OCI-LY1 (cell line): ENCODE data around the gene KLHDC7A.
"Not testable (repeated sequence)": the region's sequence is repeated elsewhere in the genome, so short reads cannot be mapped to it uniquely, and the experiment has no call there.

Experiments
- H2AFZ ChIP-seq: fragments of 200-600 bp; sonication (generic), shearing (Covaris generic); 2 replicates; pipeline ENCODE4 v1.6.0; 2014; ENCODE audit warnings: antibody characterized with exemption, mild to moderate bottlenecking, low read length
- H3F3A ChIP-seq: fragments of 200-600 bp; sonication (generic), shearing (Covaris generic); 2 replicates; pipeline ENCODE4 v1.6.0; 2014; ENCODE audit warnings: mild to moderate bottlenecking, antibody characterized with exemption, low read length, moderate library complexity; ENCODE audit not compliant: insufficient read depth
- H3K27ac ChIP-seq: fragments of 200-600 bp; sonication (generic); 2 replicates; pipeline ENCODE4 v1.5.1; 2014; ENCODE audit warnings: low read length, mixed run types, mild to moderate bottlenecking, low read depth; ENCODE audit not compliant: poor library complexity, severe bottlenecking
- H3K27me3 ChIP-seq: fragments of 200-600 bp; sonication (generic); 2 replicates; pipeline ENCODE4 v1.6.0; 2014; ENCODE audit warnings: antibody characterized with exemption, mild to moderate bottlenecking, low read length, moderate library complexity; ENCODE audit not compliant: insufficient read depth
- H3K36me3 ChIP-seq: fragments of 200-600 bp; sonication (generic); 2 replicates; pipeline ENCODE4 v1.6.1; 2014; ENCODE audit warnings: mild to moderate bottlenecking, antibody characterized with exemption, low read length, moderate library complexity, mixed read lengths; ENCODE audit not compliant: insufficient read depth
- H3K4me1 ChIP-seq: fragments of 200-600 bp; sonication (generic); 2 replicates; pipeline ENCODE4 v1.5.1; 2014; ENCODE audit warnings: mild to moderate bottlenecking, low read length, moderate library complexity; ENCODE audit not compliant: insufficient read depth, severe bottlenecking
- H3K4me2 ChIP-seq: fragments of 200-600 bp; sonication (generic), shearing (Covaris generic); 2 replicates; pipeline ENCODE4 v1.6.1; 2014; ENCODE audit warnings: low read length
- H3K4me3 ChIP-seq: fragments of 200-600 bp; sonication (generic); 2 replicates; pipeline ENCODE4 v1.5.1; 2014; ENCODE audit warnings: low read length, low read depth, mild to moderate bottlenecking, mixed read lengths; ENCODE audit not compliant: poor library complexity, severe bottlenecking
- H3K79me2 ChIP-seq: fragments of 200-600 bp; shearing (Covaris generic); 2 replicates; pipeline ENCODE4 v1.6.1; 2016; ENCODE audit warnings: mixed run types, low read length, mixed read lengths; ENCODE audit not compliant: insufficient read depth
- H3K9ac ChIP-seq: fragments of 200-600 bp; sonication (generic), shearing (Covaris generic); 2 replicates; pipeline ENCODE4 v1.6.1; 2014; ENCODE audit warnings: mild to moderate bottlenecking, low read length, mixed read lengths
- H3K9me2 ChIP-seq: fragments of 200-600 bp; sonication (generic), shearing (Covaris generic); 2 replicates; pipeline ENCODE4 v1.6.1; 2014; ENCODE audit warnings: low read depth, mild to moderate bottlenecking, low read length, mixed read lengths
- H3K9me3 ChIP-seq: fragments of 200-600 bp; shearing (Covaris generic); 2 replicates; pipeline ENCODE4 v1.6.1; 2014; ENCODE audit warnings: low read length, mixed read lengths
- H4K20me1 ChIP-seq: fragments of 200-600 bp; sonication (generic), shearing (Covaris generic); 2 replicates; pipeline ENCODE4 v1.6.0; 2016; ENCODE audit warnings: mild to moderate bottlenecking, low read length; ENCODE audit not compliant: insufficient read depth
- EZH2 ChIP-seq: fragments of 200-600 bp; sonication (generic), shearing (Covaris generic); IDR thresholded peaks from 2 replicates; pipeline ENCODE4 v1.8.0; 2017; ENCODE audit warnings: borderline replicate concordance, mixed run types, mild to moderate bottlenecking, antibody characterized with exemption, low read length, moderate library complexity, mixed read lengths
- TF ChIP-seq, protein P1 (sequence below): fragments of 200-600 bp; sonication (generic), shearing (Covaris generic); IDR thresholded peaks from 2 replicates; pipeline ENCODE4 v1.5.1; 2017; ENCODE audit warnings: mild to moderate bottlenecking, antibody characterized with exemption, low read length, moderate library complexity, mixed read lengths

KLHDC7A gene

DNA sequence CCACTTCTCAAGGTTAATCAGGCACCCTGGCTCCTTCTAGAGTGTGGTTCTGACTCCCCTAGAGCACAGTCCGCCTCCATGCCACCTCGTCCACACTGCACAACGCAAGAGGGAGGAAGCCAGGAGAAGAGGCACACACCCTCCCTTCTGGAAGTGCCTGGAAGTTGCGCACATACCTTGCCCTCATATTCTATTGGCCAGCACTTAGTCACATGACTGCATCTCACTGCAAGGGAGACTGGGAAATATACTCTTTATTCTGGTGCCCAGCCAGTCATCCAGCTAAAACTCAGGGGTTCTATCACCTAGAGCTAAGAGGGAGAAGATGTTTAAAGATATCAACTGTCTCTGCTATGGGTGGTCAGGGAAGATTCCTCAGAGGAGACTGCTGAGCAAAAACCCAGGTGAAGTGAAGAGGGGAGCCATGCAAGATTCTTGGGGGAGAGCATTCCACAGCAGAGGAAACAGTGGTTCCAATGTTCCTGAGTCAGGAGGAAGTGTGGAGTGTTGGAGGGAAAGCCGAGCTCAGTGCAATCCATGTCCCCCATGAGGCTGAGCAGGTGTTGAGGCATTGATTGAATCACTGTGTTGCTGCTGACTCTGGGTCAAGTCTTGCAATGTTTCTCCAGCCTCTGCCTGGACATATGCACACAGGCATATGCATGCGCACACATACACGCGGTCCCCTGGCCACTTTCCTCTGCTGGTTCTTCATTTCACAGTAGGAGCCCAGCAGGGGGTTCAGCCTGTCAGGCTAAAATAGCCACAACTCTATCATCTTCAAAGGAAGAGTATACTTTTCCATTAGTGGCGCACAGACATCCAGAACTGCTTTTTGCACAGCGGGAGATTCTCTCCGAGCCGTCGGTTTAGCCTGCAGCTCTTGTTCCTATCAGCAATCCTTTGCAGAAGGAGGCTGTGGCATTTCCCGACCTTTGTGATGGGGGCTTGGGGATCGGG is 22.3 kb upstream of the KLHDC7A start:
- H3K4me3 ChIP-seq, result no peak overlapping the region
- no peaks in the 10 kb centered on the region for H3K79me2 ChIP-seq
- TF ChIP-seq, protein P1, sequence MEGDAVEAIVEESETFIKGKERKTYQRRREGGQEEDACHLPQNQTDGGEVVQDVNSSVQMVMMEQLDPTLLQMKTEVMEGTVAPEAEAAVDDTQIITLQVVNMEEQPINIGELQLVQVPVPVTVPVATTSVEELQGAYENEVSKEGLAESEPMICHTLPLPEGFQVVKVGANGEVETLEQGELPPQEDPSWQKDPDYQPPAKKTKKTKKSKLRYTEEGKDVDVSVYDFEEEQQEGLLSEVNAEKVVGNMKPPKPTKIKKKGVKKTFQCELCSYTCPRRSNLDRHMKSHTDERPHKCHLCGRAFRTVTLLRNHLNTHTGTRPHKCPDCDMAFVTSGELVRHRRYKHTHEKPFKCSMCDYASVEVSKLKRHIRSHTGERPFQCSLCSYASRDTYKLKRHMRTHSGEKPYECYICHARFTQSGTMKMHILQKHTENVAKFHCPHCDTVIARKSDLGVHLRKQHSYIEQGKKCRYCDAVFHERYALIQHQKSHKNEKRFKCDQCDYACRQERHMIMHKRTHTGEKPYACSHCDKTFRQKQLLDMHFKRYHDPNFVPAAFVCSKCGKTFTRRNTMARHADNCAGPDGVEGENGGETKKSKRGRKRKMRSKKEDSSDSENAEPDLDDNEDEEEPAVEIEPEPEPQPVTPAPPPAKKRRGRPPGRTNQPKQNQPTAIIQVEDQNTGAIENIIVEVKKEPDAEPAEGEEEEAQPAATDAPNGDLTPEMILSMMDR, result no peak
- no peak for TF ChIP-seq EZH2
- no peak overlapping the region for H3K4me2 ChIP-seq
- no peak overlapping the region for H3K9ac ChIP-seq
- H3K4me1 ChIP-seq, result no peaks in the 10 kb centered on the region
- no peaks in the 10 kb centered on the region for H3K9me3 ChIP-seq
- H3F3A ChIP-seq, result no peaks in the 10 kb centered on the region
- H3K9me2 ChIP-seq, result no peaks in the 10 kb centered on the region
- no peak overlapping the region for H2AFZ ChIP-seq
- peaks cover 4% of the 10 kb centered on the region; the same call in 1 of the 2 replicates for H3K27me3 ChIP-seq
- H3K36me3 ChIP-seq, result no peaks in the 10 kb centered on the region
- H4K20me1 ChIP-seq, result no peaks in the 10 kb centered on the region
- H3K27ac ChIP-seq, result no peak overlapping the region

DNA sequence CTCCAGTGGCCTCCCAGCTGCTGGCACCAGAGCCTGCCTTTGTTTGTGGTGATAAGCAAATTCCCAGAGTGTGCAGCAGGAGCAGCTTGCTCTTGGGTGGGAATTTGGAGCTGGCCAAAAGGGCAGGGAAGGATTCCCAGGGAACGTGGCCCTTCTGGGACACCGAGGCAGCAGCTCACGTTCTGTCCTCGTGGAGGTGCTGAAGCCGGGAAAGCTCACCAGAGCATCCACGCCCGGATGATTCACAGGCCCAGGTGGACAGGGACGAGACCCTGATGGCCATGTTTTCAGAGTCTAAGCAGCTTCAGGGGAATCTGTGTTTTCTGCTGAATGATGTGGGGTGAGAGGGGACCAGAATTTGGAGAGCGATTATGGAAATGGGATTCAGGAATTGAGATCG is 19.1 kb upstream of the KLHDC7A start:
- Histone ChIP-seq H3K4me2 (no peak overlapping the region), H4K20me1 (no peaks in the 10 kb centered on the region), H3K9ac (no peak overlapping the region), H2AFZ (no peak overlapping the region), H3K27ac (no peak overlapping the region), H3K9me2 (no peaks in the 10 kb centered on the region), H3K36me3 (no peaks in the 10 kb centered on the region), H3K27me3 (peaks cover 4% of the 10 kb centered on the region; the same call in 1 of the 2 replicates), H3F3A (no peaks in the 10 kb centered on the region), H3K4me3 (no peak overlapping the region), H3K79me2 (no peaks in the 10 kb centered on the region), H3K9me3 (no peaks in the 10 kb centered on the region), H3K4me1 (no peaks in the 10 kb centered on the region)
- TF ChIP-seq, protein P1, result no peak
- no peak for TF ChIP-seq EZH2

DNA sequence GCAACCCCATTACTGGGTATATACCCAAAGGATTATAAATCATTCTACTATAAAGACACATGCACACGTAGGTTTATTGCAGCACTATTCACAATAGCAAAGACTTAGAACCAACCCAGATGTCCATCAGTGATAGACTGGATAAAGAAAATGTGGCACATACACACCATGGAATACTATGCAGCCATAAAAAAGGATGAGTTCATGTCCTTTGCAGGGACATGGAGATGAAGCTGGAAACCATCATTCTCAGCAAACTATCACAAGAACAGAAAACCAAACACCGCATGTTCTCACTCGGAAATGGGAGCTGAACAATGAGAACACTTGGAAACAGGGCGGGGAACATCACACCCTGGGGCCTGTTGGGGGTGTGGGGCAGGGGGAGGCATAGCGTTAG is 18.2 kb upstream of the KLHDC7A start:
- not testable (repeated sequence) for H3K4me2 ChIP-seq, H3K36me3 ChIP-seq, H3F3A ChIP-seq, H2AFZ ChIP-seq, H3K4me1 ChIP-seq, H4K20me1 ChIP-seq, H3K27ac ChIP-seq, H3K9me2 ChIP-seq, H3K4me3 ChIP-seq, H3K79me2 ChIP-seq, H3K9me3 ChIP-seq, H3K9ac ChIP-seq, H3K27me3 ChIP-seq
